ENCODE results near the gene AURKAIP1.
"Not testable (repeated sequence)": the region's sequence is repeated elsewhere in the genome, so short reads cannot be mapped to it uniquely, and the experiment has no call there.

Gene AURKAIP1

GRCh38 chr1:1406101-1406820 lies 31.3 kb upstream of the AURKAIP1 start:
- DNase-seq: no peak

- no peak for DNase-seq
Measured at GRCh38 chr1:1403653-1404052, 28.6 kb upstream of the AURKAIP1 start.

GRCh38 chr1:1402901-1403392 lies 27.9 kb upstream of the AURKAIP1 start:
- not testable (repeated sequence) for DNase-seq

- no peak for DNase-seq
Measured at GRCh38 chr1:1402072-1402900, 27.3 kb upstream of the AURKAIP1 start.

GRCh38 chr1:1401457-1402010 lies 26.5 kb upstream of the AURKAIP1 start:
- DNase-seq: no peak

- DNase-seq: no peak
Measured at GRCh38 chr1:1400576-1401456, 25.8 kb upstream of the AURKAIP1 start.

GRCh38 chr1:1399872-1400575 lies 25.0 kb upstream of the AURKAIP1 start:
- no peak for DNase-seq

- peak; percentile 98 for DNase-seq
Measured at GRCh38 chr1:1399187-1399871, 24.3 kb upstream of the AURKAIP1 start, which contains the start of gene CCNL2. Gene CCNL2, minus strand, starts transcription at chr1:1399335. Its CDS starts 29 bp downstream, at chr1:1399306.

- no peak for DNase-seq
Measured at GRCh38 chr1:1398677-1399186, 23.7 kb upstream of the AURKAIP1 start.

GRCh38 chr1:1397839-1398523 lies 23.0 kb upstream of the AURKAIP1 start:
- no peak for DNase-seq

GRCh38 chr1:1395166-1395565 lies 20.2 kb upstream of the AURKAIP1 start:
- DNase-seq: no peak

GRCh38 chr1:1394116-1394515 lies 19.1 kb upstream of the AURKAIP1 start:
- no peak for DNase-seq

GRCh38 chr1:1393428-1393827 lies 18.4 kb upstream of the AURKAIP1 start:
- DNase-seq: no peak

GRCh38 chr1:1393014-1393413 lies 18.0 kb upstream of the AURKAIP1 start:
- DNase-seq: no peak

GRCh38 chr1:1391225-1391624 lies 16.2 kb upstream of the AURKAIP1 start:
- no peak for DNase-seq

GRCh38 chr1:1390675-1391074 lies 15.7 kb upstream of the AURKAIP1 start:
- no peak for DNase-seq

- DNase-seq: no peak
Measured at GRCh38 chr1:1388078-1388472, 13.1 kb upstream of the AURKAIP1 start.

- DNase-seq: no peak
Measured at GRCh38 chr1:1387098-1388077, 12.4 kb upstream of the AURKAIP1 start.

GRCh38 chr1:1385931-1386330 lies 10.9 kb upstream of the AURKAIP1 start:
- DNase-seq: no peak
